Suppressor macrophage (primary cell): ENCODE results near the gene VAV1.

Experiments used
- DNase-seq, 4 experiments: peaks; one replicate each; pipeline ENCODE4 v3.0.0-alpha.2; 2020 to 2022
- total RNA-seq, 17 experiments: gene quantifications; one replicate each; lab custom pipeline; 2026; ENCODE audit warnings: mixed read lengths in 6 of 17, inconsistent platforms in 3 of 17; lab: John Stamatoyannopoulos, UW

VAV1 gene, protein sequence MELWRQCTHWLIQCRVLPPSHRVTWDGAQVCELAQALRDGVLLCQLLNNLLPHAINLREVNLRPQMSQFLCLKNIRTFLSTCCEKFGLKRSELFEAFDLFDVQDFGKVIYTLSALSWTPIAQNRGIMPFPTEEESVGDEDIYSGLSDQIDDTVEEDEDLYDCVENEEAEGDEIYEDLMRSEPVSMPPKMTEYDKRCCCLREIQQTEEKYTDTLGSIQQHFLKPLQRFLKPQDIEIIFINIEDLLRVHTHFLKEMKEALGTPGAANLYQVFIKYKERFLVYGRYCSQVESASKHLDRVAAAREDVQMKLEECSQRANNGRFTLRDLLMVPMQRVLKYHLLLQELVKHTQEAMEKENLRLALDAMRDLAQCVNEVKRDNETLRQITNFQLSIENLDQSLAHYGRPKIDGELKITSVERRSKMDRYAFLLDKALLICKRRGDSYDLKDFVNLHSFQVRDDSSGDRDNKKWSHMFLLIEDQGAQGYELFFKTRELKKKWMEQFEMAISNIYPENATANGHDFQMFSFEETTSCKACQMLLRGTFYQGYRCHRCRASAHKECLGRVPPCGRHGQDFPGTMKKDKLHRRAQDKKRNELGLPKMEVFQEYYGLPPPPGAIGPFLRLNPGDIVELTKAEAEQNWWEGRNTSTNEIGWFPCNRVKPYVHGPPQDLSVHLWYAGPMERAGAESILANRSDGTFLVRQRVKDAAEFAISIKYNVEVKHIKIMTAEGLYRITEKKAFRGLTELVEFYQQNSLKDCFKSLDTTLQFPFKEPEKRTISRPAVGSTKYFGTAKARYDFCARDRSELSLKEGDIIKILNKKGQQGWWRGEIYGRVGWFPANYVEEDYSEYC
- 113 to 331 (median 153) reads per million in 17 experiments for total RNA-seq

DNA sequence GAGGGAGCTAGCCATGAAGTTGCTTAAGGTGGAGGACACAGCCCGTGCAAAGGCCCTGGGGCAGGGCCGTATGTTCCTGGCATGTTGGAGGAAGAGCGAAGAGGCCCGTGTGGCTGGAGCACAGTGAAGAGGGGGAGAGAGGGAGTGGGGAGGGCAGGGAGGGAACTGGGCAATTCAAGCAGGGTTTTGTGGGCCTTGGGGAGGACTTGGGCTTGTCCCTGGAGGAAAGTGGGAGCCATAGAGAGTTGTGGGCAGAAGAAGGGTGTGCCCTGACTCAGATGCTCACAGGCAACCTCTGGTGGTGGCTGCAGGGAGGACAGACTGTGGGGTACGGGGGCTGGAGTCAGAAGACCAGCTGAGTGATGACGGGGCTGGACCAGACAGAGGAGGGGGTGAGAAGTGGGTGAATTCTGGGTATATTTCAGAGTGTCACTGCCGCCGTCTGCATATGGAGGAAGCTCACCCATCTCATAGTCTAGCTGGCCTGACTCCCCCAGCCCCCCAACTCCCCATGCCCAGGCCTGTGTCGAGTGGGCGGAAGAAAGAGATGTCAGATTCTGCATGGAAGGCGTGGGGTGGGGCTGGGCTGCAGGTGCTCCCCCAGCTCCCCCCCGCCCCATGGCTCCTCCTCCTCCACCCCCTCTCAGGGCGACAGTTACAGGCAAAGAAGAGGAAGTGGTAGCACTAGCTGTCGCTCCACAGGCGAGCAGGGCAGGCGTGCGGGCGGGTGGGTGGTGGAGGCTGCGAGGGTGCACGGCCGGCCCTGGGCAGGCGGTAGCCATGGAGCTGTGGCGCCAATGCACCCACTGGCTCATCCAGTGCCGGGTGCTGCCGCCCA lies at the start of gene VAV1:
VAV1 (plus strand) TSS at position 681 of the 838 bp plus-strand sequence; CDS start at position 781, 100 bp downstream.
- peak; percentile 87 to 93 (median 92) for DNase-seq

DNA sequence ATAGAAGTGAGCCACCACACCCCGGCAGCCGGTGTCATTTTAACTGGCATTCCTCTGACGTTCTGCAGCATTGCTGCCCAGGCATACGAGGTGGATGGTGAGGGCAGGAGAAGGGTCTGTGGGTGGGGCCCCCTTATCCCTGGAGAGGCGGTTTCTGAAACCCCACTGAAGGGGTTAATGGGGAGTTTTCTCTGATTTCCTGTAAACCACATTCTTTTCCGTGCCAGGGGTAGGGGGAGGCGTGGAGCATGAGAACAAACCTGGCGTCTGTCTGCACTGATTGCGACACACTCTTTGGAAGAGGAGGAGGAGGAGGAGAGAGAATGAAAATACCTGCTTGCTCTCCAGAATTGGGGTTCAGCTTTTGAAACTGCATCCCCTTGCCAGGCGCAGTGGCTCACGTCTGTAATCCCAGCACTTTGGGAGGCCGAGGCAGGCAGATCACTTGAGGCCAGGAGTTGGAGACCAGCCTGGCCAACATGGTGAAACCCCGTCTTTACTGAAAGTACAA lies 49.3 kb upstream of the VAV1 start:
- DNase-seq: no peak

DNA sequence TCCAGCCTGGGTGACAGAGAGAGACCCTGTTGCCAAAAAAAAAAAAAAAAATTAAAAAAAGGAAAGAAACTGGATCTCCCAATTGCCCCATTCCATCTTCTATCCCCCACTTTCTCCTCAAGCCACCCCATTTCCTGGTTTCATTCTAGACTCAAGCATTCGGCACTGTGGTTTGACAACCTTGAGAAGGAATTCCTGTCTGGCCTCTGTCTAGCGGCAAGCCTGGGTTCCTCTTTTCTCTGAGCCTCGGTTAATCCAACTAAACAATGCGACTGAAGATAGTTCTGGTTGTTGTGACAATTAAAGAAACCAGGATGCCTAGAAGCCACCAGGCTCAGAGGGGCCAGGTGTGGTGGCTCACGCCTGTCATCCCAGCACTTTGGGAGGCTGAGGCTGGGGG lies 48.8 kb upstream of the VAV1 start:
- DNase-seq: peak; percentile 50 to 70 (median 64)

DNA sequence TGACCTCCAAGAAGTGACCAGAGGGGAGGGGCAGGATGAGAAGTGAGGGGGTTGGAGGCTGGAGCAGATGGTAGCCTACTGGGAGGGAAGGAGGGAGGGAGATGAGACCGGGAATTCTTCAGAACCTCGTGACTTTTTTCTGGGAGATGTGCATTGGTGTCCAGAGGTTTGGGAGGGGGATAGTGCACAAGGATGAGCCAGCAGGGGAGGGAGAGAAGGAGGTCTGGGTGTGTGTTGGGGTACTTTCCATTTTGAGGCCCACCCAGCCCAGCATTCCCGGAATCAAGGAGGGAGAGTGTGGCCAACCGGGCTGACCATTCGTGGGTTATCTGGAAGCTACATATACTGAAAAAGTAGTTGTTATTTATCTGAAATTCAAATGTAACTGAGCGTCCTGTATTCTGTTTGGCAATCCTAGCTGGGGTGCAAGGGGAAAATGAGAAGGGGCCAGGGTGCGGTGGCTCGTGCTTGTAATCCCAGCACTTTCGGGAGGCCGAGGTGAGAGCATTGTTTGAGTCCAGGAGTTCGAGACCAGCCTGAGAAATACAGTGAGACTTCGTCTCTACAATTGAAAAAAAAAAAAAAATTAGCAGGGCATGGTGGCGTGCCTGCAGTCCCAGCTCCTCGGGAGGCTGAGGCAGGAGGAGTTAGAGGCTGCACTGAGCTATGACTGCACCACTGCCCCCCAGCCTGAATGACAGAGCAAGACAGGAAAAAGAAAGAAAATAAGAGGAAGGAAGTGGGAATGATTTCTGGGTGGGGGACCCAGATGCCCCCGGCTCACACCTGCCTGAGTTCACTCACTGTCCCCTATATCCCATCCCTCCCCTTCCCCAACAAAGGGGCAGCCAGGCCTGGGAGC lies 47.6 kb upstream of the VAV1 start:
- DNase-seq: no peak

DNA sequence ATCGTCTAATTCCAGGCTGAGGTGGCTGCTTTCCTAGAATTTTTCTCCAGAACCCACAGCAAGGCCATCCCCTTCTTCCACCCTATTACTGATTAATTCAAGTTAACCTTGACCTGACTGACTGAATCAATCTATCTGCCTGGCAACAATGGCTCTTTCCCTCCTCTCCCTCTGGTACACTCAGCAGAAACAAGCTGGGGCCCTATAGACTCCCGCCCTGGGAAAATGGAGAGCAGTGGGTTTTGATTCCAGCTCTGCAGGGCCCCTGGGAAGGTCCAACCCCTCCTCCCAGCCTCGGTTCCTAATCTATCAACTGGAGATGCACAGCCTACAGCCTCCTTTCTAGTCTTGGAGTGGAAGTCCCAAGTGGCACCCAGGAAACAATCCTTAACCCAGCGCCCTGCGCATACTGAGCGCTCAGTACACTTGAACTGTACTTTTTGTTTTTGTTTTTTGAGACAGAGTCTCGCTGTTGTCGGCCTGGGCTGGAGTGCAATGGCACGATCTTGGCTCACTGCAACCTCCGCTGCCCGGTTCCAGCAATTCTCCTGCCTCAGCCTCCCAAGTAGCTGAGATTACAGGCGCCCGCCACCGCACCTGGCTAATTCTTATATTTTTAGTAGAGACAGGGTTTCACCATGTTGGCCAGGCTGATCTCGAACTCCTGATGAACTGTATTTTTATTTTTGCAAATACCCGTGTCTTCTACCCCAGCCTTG lies 46.8 kb upstream of the VAV1 start:
- no peak for DNase-seq

DNA sequence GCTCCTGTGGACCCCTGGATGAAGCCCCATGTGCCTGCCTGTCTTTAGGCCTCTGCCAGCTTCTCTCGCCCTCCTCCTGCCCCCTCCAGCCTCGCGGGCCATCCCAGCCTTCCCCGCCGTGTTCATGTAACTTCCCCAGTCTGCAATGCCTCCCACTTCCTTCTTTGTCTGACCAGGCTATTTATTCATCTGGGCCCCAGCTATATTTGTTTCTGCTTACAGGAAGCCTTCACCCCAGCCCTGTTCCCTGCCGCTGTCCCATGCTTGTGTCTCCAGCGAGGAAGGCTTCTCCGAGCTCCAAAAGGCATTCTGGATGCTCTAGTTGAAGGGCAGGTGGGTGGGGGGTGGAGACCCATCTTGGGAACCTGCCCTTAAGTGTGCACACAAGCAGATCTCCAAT lies 44.2 kb upstream of the VAV1 start:
- peak; percentile 77 to 91 (median 88) for DNase-seq

DNA sequence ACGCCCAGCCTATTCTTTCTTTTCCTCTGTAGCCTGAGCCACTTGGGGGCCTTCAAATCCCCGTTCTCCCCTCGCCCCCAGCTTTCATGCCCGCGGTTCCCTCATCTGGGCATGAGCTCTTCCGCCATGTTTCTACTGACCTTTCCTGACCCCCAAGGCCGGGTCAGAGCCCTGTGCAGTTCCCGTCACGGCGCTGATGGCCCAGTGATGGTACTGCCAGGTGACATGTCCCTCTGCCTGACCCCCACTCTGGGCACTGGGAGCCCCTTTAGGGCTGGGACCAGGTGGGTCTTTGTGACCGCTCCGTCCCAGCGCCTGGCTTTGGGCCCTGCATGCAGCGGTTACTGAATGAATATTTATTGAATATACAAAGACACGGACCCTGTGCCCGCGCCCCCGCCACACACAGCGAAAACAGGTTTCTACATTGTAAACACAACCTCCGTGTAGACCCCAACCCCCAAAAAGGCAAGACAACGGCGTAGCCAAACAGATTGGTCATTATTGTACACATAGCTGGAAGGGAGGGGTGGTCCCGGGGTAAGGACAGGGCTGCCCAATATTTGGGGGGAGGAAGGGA lies 42.8 kb upstream of the VAV1 start:
- DNase-seq: no peak

DNA sequence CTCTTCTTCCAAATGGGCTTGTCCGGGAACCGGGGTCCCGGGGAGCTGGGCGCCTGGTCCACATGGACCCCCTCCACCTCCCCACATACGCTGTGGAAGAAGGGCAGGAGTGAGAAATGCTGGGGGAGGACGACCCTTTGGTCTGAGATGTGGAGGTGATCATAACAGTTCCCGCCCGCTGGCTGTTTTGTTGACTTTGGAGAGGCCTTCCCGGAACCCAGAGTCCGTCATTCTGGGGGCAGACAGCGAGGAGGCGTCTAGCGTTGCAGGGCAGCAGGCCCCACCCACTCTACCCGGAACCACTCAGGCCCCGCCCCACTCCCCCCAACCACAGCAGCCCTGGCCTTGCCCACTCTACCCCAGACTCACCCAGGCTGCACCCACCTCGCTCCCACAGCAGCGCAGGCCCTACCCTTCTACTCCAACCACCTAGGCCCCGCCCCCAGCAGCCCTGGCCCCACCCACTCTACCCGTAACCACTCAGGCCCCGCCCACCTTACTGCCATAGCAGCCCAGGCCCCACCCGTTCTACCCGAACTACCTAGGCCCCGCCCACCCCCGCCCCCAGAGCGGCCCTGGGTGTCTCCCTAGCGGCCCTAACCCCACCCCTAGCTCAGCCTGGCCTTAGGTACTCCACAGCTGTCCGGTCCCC lies 42.2 kb upstream of the VAV1 start:
- DNase-seq: peak in 3 of 4 experiments; percentile 41 to 50 (median 47)

DNA sequence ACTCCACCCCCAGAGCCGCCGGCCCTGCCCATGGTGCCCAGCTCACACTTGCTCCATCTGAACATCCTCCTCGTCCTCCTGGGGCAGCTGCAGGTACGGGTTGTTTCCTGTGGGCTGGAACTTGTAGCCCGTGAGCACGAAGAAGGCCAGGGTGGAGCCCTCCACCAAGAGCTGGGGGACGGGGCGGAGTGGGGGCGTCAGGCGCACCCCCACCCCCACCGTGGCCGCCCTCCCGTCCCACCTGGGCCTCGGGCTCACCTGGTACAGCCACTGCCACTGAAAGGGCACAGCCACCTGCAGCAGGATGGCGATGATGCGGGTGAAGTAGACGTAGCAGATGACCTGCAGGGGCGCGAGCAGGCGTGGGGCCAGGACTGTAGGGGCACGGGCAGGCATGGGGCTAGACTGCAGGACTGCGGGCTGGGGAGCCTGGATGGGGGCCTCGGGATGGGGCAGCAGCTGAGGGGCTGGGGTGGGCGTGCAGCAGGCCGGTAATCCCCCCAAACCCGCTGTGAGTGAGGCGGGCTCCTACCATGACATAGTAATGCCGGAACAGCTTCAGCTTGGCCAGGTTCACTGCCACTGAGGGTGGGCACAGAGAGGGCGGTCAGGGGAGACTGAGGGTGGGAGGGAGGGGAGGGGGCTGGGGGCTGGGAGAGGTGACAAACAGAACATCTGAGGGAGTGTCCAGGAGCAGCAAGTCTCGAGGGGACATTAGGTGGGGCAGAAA lies 41.4 kb upstream of the VAV1 start:
- no peak for DNase-seq

DNA sequence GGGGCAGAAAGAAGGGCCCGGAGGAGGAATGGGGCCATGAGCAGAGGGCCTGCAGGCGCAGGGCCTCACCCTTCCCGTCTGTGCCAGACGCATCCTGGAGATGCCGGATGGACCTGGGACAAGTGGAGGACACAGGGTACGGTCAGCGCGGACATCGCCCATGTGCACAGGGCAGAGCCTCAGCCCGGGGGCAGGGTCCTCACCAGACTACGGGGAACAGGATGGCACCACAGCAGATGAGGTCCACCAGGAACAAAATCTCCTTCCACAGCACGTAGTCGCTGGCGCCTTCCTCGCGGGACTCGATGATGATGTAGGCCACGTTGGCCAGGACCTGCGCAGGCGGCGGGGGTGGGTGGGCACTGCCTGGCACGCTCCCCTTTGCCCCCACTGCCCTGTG lies 40.7 kb upstream of the VAV1 start:
- no peak for DNase-seq

DNA sequence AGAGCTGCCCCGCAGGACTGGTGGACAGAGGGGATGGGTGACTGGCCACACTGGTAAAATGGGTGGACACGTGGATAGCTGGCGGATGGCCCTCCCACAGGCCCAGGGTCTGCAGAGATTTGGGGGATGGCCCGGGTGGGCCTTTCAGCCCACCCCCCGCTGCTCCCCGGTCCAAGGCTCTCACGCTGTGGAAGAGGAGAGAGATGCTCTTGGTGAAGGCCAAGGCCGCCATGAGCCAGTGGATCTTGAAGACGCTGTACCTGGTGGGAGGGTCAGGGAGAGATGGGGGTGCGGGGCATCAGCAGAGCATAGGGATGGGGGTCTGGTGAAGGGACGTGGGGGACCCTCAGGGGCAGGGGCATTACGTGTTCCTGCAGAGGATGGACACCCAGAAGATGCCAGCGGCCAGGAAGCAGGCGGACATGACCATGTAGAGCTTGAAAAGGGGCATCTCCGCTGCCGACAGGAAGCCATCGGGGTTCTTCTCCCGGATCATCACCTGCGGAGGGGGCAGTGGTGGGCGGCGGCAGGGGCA lies 39.6 kb upstream of the VAV1 start:
- no peak for DNase-seq

DNA sequence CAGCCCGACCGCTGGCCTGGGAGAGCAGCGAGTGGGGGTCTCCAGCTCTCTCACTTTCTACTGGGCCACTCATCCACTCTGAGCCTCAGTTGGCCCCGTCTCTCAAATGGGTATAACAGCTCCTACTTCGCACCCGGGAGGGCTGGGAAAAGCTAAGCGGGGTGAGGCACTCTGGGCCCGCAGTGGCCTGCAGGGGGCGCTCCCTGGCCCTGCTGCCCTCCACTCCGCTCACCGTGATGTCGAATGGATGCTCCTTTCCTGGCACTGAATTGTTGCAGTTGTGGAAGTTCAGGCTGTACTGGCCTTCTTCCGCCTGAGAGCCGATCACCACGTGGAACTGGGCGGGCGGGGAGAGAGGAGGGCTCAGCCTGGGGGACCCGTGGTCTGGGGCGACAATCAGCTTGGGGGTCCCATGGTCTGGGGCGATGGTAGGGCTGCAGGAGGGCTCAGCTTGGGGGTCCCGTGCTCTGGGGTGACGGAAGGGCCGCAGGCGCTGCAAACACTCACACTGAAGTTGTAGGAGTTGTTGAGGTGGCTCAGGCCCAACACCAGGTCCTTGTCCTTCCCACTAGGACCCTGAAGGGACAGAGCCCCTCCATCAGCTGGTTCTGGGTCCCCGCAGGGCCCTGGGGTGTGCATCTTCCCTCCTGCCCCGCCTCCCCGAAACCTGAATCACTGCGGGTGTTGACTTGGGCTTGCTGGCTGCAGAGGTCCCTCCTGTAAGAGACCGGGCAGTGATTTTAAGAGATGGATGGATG lies 39.0 kb upstream of the VAV1 start:
- no peak for DNase-seq

DNA sequence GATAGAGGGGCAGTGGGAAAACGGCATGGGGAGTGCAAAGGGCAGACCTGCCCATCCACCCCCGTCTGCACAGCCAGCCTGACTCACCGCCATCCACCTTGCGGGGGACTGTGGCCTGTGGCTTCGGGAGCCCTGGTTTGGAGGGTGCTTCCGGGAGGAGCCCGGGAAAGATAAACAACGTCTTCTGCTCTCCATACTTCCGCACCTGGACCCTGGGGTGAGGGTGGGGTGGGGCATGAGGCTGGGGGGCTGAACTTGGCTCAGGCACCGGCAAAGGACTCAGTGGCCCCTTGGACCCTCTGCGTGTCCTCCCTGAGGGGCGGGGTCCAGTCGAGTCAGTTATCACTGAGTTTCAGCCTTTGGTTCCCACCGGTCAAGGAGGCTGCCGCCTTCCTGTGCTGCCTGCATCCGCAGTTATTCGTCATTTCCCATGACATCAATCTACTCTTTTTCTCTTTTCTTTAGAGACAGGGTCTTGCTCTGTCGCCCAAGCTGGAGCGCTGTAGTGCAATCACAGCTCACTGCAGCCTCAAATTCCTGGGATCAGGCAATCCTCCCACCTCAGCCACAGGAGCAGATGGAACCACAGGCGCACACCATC lies 38.3 kb upstream of the VAV1 start:
- no peak for DNase-seq

DNA sequence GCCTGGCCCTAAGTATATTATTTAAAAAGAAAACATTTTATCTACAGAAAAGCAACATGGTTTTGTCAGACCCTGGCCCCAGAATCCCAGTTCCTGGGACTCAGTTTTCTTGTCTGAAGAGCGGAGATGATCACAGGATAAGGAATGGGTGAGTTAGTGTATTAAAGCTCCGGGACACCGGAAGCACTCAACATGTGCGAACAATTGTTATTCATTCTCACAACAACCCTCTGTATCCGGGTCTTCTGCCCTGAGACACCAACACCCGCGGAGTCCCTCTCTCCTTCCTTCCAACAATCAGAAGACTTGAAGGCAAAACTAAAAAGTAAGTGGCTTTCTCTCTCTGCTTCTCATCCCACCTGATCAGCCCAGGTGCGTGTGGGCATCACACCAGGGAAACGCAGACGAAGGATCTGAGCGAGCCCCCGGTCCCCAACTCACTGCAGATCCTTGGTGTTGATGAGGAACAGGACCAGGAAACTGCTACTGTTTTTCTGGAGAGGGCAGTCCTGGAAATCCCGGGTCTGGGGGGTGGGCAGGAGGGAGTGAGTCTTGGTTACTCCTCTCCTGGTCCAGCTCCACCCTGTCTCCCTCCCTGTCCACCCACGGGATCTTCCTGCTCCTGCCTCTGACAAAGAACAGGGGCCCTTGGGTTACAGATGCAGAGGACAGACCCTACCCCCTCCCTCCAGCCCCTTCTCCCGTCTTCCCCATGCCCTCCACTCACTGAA lies 37.2 kb upstream of the VAV1 start:
- DNase-seq: no peak

DNA sequence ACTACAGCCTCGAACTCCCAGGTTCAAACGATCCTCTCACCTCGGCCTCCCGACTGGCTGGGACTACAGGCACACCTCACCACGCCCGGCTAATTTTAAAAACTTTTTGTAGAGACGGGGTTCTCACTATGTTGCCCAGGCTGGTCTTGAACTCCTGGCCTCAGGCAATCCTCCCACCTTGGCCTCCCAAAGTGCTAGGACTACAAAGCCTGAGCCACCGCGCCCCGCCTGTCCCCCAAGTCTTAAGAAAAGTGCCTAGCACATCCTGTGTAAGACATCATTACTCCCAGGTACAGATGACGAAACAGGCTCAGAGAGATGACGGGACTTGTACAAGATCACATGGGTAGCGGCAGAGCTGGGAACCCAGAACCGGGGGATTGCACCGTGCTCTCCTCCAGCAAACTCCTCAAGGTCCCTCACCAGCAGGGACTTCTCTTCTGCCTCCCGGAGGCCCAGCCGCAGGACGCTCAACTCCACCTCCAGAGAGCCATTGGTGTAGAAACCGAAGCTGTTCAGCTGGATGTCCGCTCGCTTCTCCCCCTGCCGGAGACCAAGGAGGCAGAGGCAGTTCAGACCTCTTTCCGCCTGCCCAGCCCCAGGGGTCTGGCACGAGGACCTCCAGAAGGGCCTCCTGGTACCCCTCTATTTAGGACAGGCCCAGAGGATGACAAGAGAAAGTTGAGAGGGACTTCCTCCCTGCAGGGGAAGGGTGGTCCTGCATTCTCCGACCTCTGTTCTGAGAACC lies 36.2 kb upstream of the VAV1 start:
- DNase-seq: peak; percentile 84 to 94 (median 93)

DNA sequence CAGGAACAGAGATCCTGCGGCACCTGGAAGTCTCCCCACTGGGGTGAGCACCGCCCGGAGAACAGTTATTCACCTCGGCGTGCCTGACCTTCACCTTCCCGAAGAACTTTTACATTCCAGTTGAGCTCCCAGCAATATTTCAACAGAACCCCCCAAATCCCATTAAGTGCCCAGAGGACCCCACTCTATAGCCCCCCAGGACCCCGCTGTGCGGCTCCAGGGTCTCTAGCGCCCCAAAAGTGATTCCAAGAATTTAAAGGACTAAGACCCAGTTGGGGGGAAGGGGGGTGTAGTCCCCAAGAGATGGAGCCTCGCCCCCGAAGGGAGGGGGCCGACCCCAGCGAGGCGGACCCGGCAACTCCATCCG lies 35.6 kb upstream of the VAV1 start:
- DNase-seq: no peak
